DMS114 treated with DMSO at 0.1 percent for 48 hours (cell line): ENCODE results near the gene E2F4.
A peak's percentile ranks its signal among the peaks of the same experiment; 100 is the strongest.

Experiments used
- DNase-seq: peaks from one replicate; lab custom pipeline; 2025; ENCODE audit not compliant: unreplicated experiment; lab: John Stamatoyannopoulos, UW

Gene E2F4

DNA sequence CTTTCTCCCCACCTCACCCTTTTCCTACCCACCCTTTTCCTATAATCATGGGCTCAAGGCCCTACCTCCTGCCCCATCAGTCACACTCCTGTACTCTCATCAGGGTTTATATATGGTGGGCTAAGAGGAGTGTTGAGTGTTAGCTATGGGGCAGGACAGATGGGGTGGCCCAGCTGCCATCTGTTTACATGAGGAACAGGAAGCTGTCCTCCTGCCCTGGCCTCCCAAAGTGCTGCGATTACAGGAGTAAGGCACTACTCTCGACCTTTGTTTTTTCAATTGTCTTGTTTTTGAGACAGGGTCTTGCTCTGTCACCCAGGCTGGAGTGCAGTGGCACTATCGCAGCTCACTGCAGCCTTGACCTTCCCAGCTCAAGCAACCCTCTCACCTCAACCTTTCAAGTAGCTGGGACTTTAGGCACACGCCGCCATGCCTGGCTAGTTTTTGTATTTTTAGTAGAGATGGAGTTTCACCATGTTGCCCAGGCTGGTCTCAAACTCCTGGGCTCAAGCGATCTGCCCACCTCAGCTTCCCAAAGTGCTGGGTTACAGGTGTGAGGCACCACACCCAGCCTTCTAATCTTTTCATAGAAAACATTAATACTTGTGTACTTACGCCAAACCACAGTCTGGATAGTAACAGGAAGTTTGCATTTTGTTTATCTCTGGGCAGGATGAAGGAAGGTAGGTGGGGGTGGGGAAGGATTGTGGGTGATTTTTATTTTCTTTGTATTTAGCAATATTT lies 33.9 kb upstream of the E2F4 start:
- DNase-seq, result no peak

DNA sequence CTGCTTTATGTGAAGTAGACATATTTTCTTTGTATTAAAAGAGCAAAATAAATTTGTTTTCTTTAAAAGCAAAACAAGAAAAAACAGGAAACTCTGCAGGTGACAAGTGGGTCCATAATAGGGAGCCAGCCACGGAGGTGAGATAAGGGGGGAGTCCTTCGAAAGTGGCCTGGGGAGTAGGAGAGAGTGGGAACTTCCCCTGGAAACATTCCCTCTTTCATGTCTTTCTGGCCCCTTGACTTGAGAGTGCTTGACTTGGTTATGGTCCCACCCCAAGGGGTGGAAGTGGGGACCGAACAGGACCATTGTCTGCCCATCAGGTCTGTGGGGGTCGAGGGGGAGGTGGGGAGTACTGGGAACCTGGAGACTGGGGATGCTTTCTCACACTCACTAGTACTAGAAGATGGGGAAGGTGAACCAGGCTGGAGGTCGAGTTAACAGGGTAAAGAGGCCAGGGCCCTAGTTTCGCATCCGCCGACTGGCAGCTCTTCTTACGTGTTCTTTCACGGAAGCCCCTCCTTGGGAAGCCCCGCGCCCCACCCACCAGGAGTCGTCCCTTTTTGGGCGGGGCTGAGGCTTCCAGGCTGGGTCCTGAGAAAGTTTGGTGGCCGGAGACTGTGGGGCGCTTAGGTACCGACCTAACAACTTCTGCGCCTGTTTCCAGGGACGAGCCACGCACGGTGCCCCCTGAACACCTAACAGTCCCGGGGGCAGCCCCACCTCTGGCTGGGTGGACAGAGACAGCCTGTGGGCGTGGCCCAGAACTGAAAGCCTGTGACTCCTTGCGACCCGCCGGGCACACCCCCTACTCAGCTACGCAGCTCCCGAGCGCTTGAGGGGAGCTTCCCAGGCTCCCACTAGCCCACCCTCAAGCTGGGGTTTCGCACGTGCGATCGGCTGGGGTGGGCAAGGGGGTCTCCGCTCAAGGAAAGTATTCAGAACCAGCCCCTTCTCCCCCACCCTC lies 33.0 kb upstream of the E2F4 start:
- peak; percentile 27 for DNase-seq

DNA sequence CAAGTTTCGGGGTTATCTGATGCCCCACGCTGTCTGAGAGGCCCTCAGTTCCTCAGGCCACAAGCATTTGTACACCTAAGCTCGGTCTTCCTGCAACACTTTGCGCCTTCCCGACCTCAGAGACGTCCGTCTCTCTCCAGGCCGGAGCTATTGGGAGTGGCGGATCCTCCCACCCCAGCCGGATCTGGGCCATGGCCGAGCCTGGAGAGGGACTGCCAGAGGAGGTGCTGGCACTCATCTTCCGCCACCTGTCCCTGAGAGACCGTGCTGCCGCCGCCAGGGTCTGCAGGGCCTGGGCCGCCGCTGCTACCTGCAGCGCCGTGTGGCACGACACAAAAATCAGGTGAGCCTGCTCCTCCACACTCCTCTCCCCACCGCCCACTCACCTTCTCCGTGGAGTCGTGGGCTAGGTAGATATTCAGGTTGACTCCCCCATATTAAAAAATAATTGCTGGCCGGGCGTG lies 30.3 kb upstream of the E2F4 start:
- DNase-seq, result no peak

DNA sequence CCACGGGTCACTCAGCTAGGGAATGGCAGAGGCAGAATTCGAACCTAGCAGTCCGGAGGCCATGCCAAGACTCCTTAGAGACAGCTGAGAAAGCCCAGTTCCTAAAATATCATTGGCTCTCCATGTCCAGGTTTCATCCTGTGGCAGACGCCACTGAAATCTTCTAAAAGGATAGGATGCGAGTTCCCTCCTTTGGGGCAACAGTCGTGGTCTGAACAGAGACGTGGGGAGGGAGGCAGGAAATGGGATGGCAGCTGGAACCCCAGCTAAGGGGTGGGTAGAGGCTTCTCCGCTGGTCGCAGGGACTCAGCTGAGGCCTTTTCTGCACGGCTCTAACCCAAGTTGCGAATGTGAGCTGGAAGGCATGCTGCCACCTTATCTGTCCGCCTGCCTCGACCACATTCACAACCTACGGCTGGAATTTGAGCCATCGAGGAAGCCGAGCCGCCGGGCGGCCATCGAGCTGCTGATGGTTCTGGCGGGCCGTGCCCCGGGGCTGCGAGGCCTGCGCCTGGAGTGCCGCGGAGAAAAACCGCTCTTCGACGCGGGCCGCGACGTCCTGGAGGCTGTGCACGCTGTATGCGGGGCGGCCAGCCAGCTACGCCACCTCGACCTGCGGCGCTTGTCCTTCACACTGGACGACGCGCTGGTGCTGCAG lies 29.3 kb upstream of the E2F4 start:
- DNase-seq, result peak; percentile 48

DNA sequence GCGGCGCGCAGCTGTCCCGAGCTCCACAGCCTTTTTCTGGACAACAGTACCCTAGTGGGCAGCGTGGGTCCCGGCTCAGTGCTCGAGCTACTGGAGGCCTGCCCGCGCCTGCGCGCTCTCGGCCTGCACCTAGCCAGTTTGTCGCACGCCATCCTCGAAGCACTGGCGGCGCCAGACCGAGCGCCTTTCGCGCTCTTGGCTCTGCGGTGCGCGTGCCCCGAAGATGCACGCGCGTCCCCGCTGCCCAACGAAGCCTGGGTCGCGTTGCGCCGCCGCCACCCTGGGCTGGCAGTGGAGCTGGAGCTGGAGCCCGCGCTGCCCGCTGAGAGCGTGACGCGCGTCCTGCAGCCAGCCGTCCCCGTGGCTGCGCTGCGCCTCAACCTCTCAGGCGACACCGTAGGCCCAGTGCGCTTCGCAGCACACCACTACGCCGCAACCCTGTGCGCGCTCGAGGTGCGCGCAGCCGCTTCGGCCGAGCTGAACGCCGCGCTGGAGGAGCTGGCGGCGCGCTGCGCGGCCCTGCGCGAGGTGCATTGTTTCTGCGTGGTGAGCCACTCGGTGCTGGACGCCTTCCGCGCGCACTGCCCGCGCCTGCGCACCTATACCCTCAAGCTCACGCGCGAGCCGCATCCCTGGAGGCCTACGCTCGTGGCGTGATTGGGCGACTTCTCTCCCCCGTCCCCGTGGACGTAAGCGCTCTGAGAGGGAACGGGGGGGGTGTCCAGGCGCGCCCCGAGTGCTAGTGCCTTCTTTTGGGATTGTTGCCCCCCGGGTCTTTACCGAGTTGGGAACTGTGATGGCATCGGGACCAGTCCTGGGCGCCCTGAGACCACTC lies 28.6 kb upstream of the E2F4 start:
- DNase-seq, result no peak

DNA sequence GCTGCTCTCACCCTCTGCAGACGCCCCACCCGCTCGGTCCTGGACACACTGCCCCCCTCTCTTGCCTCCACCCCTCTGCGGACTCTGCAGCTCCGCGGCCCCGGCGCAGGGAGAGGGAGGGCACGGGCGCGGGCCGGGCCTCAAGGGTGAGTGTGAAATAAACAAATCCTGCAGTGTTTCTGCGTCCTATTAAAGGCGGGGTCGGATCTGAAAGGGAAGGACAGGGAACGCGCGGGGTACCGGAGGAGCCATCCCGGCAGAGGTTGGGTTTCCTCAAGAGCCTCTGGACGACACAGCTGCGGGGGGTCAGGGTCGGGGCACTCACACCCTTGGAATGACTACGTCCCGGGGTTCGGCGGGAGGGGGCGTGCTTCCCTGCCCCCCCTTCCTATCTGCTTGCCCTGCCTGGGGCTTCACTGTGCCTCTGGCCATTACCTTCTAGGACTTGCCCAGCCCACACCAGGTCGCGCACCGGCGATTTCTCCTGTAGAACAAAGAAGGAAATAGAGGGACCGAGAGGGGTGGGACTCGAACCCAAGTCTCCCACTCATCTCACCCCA lies 27.9 kb upstream of the E2F4 start:
- no peak for DNase-seq

DNA sequence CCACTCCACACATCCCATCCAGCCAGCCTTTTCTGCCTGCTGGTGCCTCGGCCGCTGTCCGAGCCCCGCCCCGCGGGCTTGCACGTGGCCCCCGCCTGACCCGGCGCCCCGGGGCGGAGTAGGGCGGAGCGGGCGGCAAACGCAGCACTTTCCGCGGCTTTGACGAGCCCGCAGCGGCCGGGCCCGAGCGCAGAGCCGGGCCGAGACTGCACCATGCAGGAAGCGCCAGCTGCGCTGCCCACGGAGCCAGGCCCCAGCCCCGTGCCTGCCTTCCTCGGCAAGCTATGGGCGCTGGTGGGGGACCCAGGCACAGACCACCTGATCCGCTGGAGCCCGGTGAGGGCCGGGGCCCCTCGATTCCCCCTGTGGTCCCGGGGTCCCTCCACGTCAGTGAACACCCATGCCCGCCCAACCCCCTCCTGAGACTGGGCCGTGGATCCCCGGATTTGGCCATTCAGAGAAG lies 27.3 kb upstream of the E2F4 start, which contains the start of gene HSF4:
Gene HSF4, plus strand, starts transcription at position 147 of the 463 bp plus-strand sequence. Its CDS starts 67 bp downstream, at position 214.
- no peak for DNase-seq

DNA sequence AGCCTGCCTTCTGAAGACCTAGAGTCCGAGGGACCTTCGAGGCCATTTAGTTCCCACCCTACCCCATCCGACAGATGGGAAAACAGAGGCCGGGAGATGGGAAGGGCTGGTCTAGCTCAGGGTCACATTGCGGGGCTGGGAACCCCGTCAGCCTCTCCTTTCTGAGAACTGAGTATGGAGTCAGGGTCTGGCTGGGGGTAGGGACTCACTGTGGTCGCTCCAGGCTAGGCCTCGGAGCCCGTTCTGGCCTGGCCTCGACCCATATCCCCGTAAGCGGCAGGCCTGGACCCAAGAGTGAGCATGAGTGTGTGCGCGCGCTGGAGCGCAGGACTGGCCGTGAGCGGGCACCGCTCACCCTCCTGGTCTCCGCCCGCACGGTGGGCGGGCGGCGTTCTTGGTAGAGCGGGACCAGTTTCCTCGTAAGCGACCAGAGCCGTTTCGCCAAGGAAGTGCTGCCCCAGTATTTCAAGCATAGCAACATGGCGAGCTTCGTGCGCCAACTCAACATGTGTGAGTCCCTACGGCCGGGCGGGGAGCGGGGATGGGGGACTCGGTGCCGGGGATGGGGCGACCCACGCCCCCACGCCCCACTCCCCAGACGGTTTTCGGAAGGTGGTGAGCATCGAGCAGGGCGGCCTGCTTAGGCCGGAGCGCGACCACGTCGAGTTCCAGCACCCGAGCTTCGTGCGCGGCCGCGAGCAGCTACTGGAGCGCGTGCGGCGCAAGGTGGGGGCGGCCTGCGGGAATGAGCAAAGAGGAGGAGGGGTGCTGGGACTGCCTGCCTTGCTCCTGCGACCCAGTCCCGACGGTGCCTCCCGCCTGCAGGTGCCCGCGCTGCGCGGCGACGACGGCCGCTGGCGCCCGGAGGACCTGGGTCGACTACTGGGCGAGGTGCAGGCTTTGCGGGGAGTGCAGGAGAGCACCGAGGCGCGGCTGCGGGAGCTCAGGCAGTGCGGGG lies 26.6 kb upstream of the E2F4 start:
- DNase-seq, result no peak

DNA sequence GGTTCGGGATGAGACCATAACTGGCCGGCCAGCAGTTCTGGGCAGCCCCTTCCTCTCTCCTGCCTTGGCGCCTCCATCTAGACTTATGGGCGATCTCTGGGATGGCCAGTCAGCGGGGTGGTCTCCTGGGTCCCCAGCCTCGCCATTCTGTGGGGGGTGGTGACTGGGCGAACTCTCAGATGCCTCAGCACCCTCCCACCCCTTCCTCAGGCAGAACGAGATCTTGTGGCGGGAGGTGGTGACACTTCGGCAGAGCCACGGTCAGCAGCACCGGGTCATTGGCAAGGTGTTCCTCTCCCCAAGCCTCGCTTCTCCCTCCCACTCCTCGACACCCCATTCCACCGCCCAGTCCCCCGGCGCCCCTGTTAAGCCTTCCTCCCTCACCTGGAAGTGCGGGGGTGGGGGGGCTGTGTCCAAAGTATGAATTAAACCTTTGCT lies 25.8 kb upstream of the E2F4 start:
- DNase-seq, result no peak

DNA sequence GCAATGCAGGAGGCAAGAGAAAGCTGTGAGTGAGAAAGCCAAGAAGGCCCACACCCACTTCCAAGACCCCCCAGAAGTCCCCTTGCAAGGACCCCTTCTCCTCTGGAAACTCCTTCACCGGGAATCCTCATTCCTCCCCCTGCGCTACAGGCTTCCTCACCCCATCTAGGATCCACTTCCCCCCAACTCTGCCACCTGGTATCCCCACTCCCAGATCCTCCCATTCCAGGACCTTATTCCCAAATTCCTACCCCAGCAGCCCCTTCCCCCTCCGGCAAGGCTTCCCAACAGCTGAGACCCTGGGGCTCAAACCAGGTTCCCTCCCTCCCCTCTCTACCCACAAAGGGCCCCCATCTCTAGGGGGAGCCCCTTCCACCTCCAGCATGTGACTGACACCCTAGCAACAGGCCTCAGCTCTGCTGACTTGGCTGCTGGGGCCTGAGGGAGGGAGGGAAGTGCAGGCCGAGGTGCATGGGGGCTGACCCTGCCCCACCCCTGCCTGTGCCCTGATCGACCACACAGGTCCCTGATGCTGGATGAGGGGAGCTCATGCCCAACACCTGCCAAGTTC lies 25.3 kb upstream of the E2F4 start:
- no peak for DNase-seq

DNA sequence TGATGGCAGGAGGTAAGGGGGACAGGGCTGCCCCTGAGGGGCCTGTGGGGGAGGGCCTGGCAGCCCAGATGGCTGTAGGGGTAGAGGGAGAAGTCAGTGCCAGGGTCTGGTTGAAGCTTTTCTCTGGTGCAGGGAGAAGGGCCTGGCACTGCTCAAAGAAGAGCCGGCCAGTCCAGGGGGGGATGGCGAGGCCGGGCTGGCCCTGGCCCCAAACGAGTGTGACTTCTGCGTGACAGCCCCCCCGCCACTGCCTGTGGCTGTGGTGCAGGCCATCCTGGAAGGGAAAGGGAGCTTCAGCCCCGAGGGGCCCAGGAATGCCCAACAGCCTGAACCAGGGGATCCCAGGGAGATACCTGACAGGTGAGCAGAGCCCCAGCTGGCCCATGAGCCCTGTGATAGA lies 24.4 kb upstream of the E2F4 start:
- no peak for DNase-seq

DNA sequence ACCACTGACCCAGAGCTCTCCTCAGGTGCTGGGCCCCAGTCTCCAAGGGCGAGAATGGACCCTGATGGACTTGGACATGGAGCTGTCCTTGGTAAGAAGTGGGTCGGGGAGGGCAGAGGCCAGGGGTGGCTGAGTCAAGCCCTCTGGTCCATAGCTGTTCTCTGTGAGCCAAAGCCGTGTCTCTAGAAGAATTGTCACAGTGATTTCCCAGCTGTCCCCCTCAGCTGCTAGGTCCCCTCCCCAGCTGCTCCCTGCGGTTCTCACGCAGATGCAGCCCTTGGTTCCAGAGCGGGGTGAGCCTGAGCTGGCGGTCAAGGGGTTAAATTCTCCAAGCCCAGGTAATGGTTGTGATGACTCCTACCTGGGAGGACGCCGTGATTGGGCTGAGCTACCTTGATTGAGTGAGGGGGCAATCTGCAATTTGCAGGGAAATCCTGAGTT lies 22.9 kb upstream of the E2F4 start:
- no peak for DNase-seq

DNA sequence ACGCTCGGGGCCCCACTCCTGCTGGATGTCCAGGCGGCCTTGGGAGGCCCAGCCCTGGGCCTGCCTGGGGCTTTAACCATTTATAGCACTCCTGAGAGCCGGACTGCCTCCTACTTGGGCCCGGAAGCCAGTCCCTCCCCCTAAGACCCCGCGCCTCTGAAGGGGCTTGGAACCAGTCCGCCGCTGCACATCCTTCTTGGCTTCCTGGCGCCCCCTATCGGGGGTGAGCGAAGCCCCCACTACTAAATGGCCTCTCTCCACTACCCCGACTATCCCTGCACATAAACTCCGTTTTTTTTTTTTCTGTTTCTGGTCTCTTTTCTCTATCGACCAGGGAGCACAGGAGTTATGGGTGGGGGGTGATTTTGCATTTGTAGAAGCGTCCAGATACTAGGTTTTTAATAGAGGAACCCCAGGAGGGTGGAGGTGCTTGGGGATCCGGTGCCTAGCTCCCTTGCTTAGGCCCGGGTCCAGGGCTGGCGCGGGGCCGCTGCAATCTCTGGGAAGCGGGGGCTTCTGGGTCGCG lies 22.2 kb upstream of the E2F4 start:
- DNase-seq, result no peak

DNA sequence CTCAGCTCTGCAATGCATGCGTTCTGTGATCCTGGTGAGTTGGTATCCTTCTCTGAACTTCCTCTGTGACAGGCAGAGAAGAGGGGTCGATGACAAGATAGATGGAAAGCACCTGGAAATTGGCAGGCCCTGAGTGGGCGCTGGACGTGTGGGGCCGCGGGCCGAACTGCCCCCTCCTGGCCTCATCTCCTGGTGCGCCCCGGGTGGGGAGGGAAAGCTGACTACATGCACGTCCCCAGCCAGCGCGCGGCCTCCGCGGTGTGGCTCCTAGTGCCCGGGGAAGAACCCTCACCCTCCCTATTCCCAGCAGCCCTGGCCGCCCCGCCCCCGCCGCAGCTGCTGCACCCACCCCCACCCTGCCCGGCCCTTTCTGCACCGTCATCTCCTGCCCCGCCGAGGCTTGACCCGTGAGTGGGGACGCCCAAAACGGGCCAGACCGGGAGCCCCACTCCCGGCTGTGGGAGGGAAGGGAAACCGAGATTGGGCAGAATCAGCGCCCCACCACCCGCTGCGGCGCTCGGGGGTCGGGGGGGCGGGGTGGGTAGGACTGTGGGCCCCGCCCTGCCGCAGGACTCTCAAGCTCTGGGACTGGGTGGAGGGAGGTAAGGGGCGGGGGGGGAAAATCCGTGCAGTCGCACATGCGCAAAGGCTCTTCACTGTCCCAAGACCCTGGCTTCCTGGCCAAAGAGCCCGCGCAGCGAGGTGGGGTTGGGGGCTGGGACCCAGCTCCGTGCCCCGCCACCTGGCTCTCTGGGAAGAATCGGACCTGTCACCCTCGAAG lies 21.6 kb upstream of the E2F4 start, which contains the start of gene NOL3:
Gene NOL3, plus strand, starts transcription at position 371 of the 781 bp plus-strand sequence.
- peak; percentile 73 for DNase-seq

DNA sequence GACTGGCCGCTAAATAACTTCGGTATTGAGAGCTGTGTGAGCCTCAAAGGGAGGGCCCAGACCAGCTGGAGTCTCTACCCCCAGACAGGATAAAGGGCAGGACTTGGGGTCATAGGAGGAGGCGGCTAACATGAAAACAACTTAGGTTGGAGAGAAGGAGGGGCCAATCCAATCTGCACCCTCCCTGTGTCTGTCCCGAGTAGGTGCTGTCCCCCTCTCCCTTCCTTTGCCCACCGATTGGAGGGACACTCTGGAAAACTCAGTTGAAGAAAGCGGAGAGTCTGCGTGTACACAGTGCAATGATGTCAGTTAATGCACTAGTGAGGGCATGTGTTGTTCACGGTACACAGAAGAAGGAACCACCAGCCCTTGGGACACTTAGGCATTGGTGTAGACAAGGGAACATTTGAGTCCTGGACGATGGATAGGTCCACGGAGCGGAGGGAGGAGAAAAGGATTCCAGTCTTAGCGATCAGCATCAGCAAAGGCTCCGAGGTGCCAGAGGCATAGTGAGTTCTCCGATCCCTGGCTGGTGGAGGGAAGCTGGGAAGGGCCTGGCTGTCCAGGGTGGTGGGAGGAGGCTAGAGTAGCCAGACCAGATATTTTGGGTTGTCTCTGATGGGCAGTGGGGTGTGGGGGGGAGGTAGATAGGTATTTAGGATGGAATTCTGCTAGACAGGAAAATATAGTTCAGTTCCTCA lies 20.9 kb upstream of the E2F4 start:
- no peak for DNase-seq

DNA sequence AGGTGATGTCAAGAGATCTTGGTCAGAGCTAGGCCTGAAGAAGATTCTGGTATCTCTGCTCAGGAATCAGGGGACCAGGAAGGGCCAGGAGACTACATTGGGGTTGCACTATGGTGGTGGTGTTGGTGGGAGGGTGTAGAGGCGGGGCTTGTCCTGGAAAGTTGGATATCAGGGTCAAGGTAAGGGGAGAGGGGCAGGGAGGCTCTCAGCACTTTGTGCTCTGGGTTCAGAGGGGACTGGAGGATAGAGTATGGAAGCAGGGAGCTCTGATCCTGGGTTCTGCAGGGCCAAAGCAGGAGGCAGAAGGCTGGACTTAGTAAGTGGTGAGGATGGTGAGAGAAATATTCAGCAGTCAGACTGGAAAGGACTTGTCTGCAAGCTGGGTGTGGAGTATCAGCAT lies 18.6 kb upstream of the E2F4 start:
- DNase-seq, result no peak
